T-helper 1 cell treated with Interleukin-12 subunit alpha and Interleukin-12 subunit beta and Interleukin-4 antibody, amounts not matched to agents 30 ng/mL and 1 ng/mL, for 36 hours (primary cell): ENCODE measurements around the gene ENO1. TPM values are rescaled to one million over a fixed set of nuclear protein-coding genes. Genes with fewer than 3 reads are reported as not detected.

ENCODE experiments used
- intact Hi-C: fragments of 100-400 bp; cut with micrococcal nuclease; formaldehyde crosslinking; loops from one replicate; pipeline ENCODE4 v1.15.1; 2024
- total RNA-seq: library from RNA; stranded (reverse); gene quantifications from 2 replicates; pipeline ENCODE4 v1.2.3, GENCODE V29; 2022

ENO1 gene
- total RNA-seq, 1 donor from 2014 or later = 2,761 TPM

GRCh38 chr1:8816831-8817411, 61.6 kb downstream of the ENO1 start:
- intact Hi-C loops = loop anchor here (1.0 to 5.0 kb wide), 4 partner anchors 61 to 290 kb away; partner anchors contain the start of gene ENO1

GRCh38 chr1:8816264-8816663, 62.2 kb downstream of the ENO1 start:
- intact Hi-C loops = loop anchor here (1.0 to 5.0 kb wide), 3 partner anchors 113 to 289 kb away; no protein-coding TSS in a partner anchor

- intact Hi-C loops = loop anchor here (1.0 to 5.0 kb wide), 3 partner anchors 112 to 288 kb away; no protein-coding TSS in a partner anchor
Observed at GRCh38 chr1:8815582-8816151, 62.8 kb downstream of the ENO1 start.

GRCh38 chr1:8814865-8815264, 63.6 kb downstream of the ENO1 start:
- intact Hi-C loops = loop anchor here (5.0 kb wide), 1 partner anchor 288 kb away; no protein-coding TSS in a partner anchor

- intact Hi-C loops = no loop called here
Observed at GRCh38 chr1:8813991-8814390, 64.5 kb downstream of the ENO1 start.

GRCh38 chr1:8813016-8813763, 65.3 kb downstream of the ENO1 start:
- intact Hi-C loops = no loop called here

- intact Hi-C loops = no loop called here
Observed at GRCh38 chr1:8812081-8812480, 66.4 kb downstream of the ENO1 start.

Other genes starting within 250 kb of the ENO1 start
- 70.4 and 78.2 TPM in 2 replicates for gene RERE, start 61.0 kb downstream of the ENO1 start, total RNA-seq
- gene CA6, start 67.2 kb upstream of the ENO1 start, total RNA-seq = 1.9 and 2.3 TPM in 2 replicates
- not detected in 2 replicates for gene SLC2A7, start 147.7 kb upstream of the ENO1 start, total RNA-seq
- gene SLC2A5, start 190.9 kb upstream of the ENO1 start, total RNA-seq = 0.39 TPM in 1 of 2 replicates, not detected in the other